Tibial nerve (tissue), 4 donors: ENCODE results near the gene KCNMA1. TPM values are rescaled to one million over a fixed set of nuclear protein-coding genes. Genes with fewer than 3 reads are reported as not detected.

Source experiments
- DNase-seq, 2 donors: peaks; one replicate each; pipeline ENCODE4 v3.0.0-alpha.2; 2019; ENCODE audit warnings: low spot score in 2 of 2
- H3K27ac ChIP-seq, 4 donors: fragments of 200-600 bp; sonication (generic) in 3 of 4; one replicate each; pipeline ENCODE4 v1.5.1; 2017 to 2019; ENCODE audit warnings: mild to moderate bottlenecking in 1 of 4
- H3K27me3 ChIP-seq, 2 donors: fragments of 200-600 bp; sonication (generic) in 1 of 2; one replicate each; pipeline versions ENCODE4 v1.5.1 to v1.6.0; 2017 to 2019
- H3K36me3 ChIP-seq, 3 donors: fragments of 200-600 bp; sonication (generic); one replicate each; pipeline ENCODE4 v1.5.1; 2018 to 2019
- H3K4me1 ChIP-seq, 4 donors: fragments of 200-600 bp; sonication (generic) in 3 of 4; one replicate each; pipeline ENCODE4 v1.5.1; 2017 to 2019
- H3K4me3 ChIP-seq, 4 donors: fragments of 200-600 bp; sonication (generic) in 3 of 4; one replicate each; pipeline ENCODE4 v1.5.1; 2017 to 2019; ENCODE audit warnings: mild to moderate bottlenecking in 1 of 4, moderate library complexity in 1 of 4
- H3K9me3 ChIP-seq, 4 donors: fragments of 200-600 bp; sonication (generic) in 3 of 4; one replicate each; pipeline ENCODE4 v1.5.1; 2017 to 2019
- CTCF ChIP-seq, 5 experiments: fragments of 200-600 bp in 3 of 5; fragments of 450-650 bp in 2 of 5; sonication (generic) in 3 of 5; IDR thresholded peaks; one replicate each; pipeline ENCODE4 v1.5.1; 2016 to 2019; ENCODE audit warnings: antibody characterized with exemption in 5 of 5, mild to moderate bottlenecking in 3 of 5, moderate library complexity in 2 of 5
- EP300 ChIP-seq, 2 donors: sonication (generic); formaldehyde crosslinking; IDR thresholded peaks; one replicate each; pipeline ENCODE4 v1.6.1; 2017; ENCODE audit warnings: antibody characterized with exemption in 2 of 2, mild to moderate bottlenecking in 1 of 2
- POLR2A ChIP-seq, 2 donors: fragments of 450-650 bp; IDR thresholded peaks; one replicate each; pipeline ENCODE4 v1.6.1; 2017; ENCODE audit warnings: antibody characterized with exemption in 2 of 2, mild to moderate bottlenecking in 2 of 2, moderate library complexity in 2 of 2
- WGBS, 2 donors: methylation state at CpG; one replicate each; pipeline ENCODE4 v1.1.5; 2018; 5-methylcytosine and 5-hydroxymethylcytosine counted together
- total RNA-seq, 4 donors: library from RNA; depleted of rRNA; stranded (reverse); fragments of >200 nt; gene quantifications; one replicate each; pipeline ENCODE4 v1.1.0, GENCODE V29; 2016

KCNMA1 gene
- total RNA-seq, 4 donors from 2014 or later = 10.2 to 19.9 (median 13.7) TPM

- 55 to 63% methylated on average over 2 of the region's 2 CpGs for WGBS, 2 donors
- Histone ChIP-seq H3K4me3 (no peak overlapping the region), H3K27me3 (no peaks in the 10 kb centered on the region), H3K4me1 (no peaks in the 10 kb centered on the region), H3K27ac (no peak overlapping the region), H3K36me3 (no peaks in the 10 kb centered on the region), H3K9me3 (no peaks in the 10 kb centered on the region)
- TF ChIP-seq EP300 (IDR thresholded peaks at IDR 0.05) (no peak), CTCF (IDR thresholded peaks at IDR 0.05) (no peak), POLR2A (IDR thresholded peaks at IDR 0.05) (no peak)
- no peak for DNase-seq
Measured at GRCh38 chr10:77266242-77266641, 371.4 kb downstream of the KCNMA1 start.

GRCh38 chr10:77264527-77264926, 373.1 kb downstream of the KCNMA1 start:
- H3K9me3 ChIP-seq = no peaks in the 10 kb centered on the region
- H3K4me3 ChIP-seq = no peak overlapping the region
- no peak overlapping the region for H3K27ac ChIP-seq
- no peaks in the 10 kb centered on the region for H3K4me1 ChIP-seq
- H3K27me3 ChIP-seq = no peaks in the 10 kb centered on the region
- TF ChIP-seq POLR2A (IDR thresholded peaks at IDR 0.05) = no peak
- TF ChIP-seq CTCF (IDR thresholded peaks at IDR 0.05) = no peak
- no peak for TF ChIP-seq EP300 (IDR thresholded peaks at IDR 0.05)
- 86 to 89% methylated on average over 3 of the region's 3 CpGs for WGBS, 2 donors
- no peak for DNase-seq
- no peaks in the 10 kb centered on the region for H3K36me3 ChIP-seq

GRCh38 chr10:77264107-77264506, 373.5 kb downstream of the KCNMA1 start:
- no peaks in the 10 kb centered on the region for H3K27me3 ChIP-seq
- H3K4me1 ChIP-seq = no peaks in the 10 kb centered on the region
- H3K27ac ChIP-seq = no peak overlapping the region
- no peaks in the 10 kb centered on the region for H3K36me3 ChIP-seq
- H3K4me3 ChIP-seq = no peak overlapping the region
- H3K9me3 ChIP-seq = no peaks in the 10 kb centered on the region
- TF ChIP-seq EP300 (IDR thresholded peaks at IDR 0.05) (no peak), CTCF (IDR thresholded peaks at IDR 0.05) (no peak), POLR2A (IDR thresholded peaks at IDR 0.05) (no peak)
- 82 to 92% methylated on average over 4 of the region's 4 CpGs for WGBS, 2 donors
- no peak for DNase-seq

GRCh38 chr10:77263700-77264099, 373.9 kb downstream of the KCNMA1 start:
- TF ChIP-seq POLR2A (IDR thresholded peaks at IDR 0.05) = no peak
- no peak for TF ChIP-seq EP300 (IDR thresholded peaks at IDR 0.05)
- TF ChIP-seq CTCF (IDR thresholded peaks at IDR 0.05) = no peak
- Histone ChIP-seq H3K27me3 (no peaks in the 10 kb centered on the region), H3K4me1 (no peaks in the 10 kb centered on the region), H3K36me3 (no peaks in the 10 kb centered on the region), H3K4me3 (no peak overlapping the region), H3K9me3 (no peaks in the 10 kb centered on the region), H3K27ac (no peak overlapping the region)
- 87 to 89% methylated on average over 4 of the region's 4 CpGs for WGBS, 2 donors
- no peak for DNase-seq

GRCh38 chr10:77261146-77261545, 376.5 kb downstream of the KCNMA1 start:
- WGBS, 2 donors = 90 to 97% methylated on average over 3 of the region's 3 CpGs
- DNase-seq = no peak
- no peak overlapping the region for H3K27ac ChIP-seq
- no peak for TF ChIP-seq EP300 (IDR thresholded peaks at IDR 0.05)
- no peak for TF ChIP-seq POLR2A (IDR thresholded peaks at IDR 0.05)
- TF ChIP-seq CTCF (IDR thresholded peaks at IDR 0.05) = no peak
- no peaks in the 10 kb centered on the region for H3K36me3 ChIP-seq
- no peaks in the 10 kb centered on the region for H3K4me1 ChIP-seq
- no peaks in the 10 kb centered on the region for H3K9me3 ChIP-seq
- no peak overlapping the region for H3K4me3 ChIP-seq
- H3K27me3 ChIP-seq = no peaks in the 10 kb centered on the region
